Smooth muscle cell (in vitro differentiated cells): Measurements from ENCODE around the gene TMEM63A. TPM values are rescaled to one million over a fixed set of nuclear protein-coding genes. Genes with fewer than 3 reads are reported as not detected.
"Not testable (repeated sequence)": the region's sequence is repeated elsewhere in the genome, so short reads cannot be mapped to it uniquely, and the experiment has no call there.

Experiments used
- DNase-seq: peaks from one replicate; lab custom pipeline; 2025; ENCODE audit not compliant: unreplicated experiment; lab: John Stamatoyannopoulos, UW
- H2AFZ ChIP-seq: fragments of 200-600 bp; sonication (generic); 2 replicates; pipeline ENCODE4 v1.6.0; 2016; ENCODE audit warnings: antibody characterized with exemption, low read depth, mild to moderate bottlenecking
- H3F3A ChIP-seq: fragments of 200-600 bp; sonication (generic); 2 replicates; pipeline ENCODE4 v1.6.0; 2017; ENCODE audit warnings: antibody characterized with exemption, low read depth
- H3K27ac ChIP-seq: fragments of 200-600 bp; sonication (generic); 2 replicates; pipeline ENCODE4 v1.5.1; 2016; ENCODE audit warnings: low read depth, mild to moderate bottlenecking
- H3K27me3 ChIP-seq: fragments of 200-600 bp; sonication (generic); 2 replicates; pipeline ENCODE4 v1.6.1; 2016; ENCODE audit warnings: low read depth, mild to moderate bottlenecking
- H3K36me3 ChIP-seq: fragments of 200-600 bp; sonication (generic); 2 replicates; pipeline ENCODE4 v1.5.1; 2016; ENCODE audit warnings: low read depth
- H3K4me1 ChIP-seq: fragments of 200-600 bp; sonication (generic); 2 replicates; pipeline ENCODE4 v1.5.1; 2016; ENCODE audit warnings: low read depth
- H3K4me2 ChIP-seq: fragments of 200-600 bp; sonication (generic); 2 replicates; pipeline ENCODE4 v1.6.0; 2016; ENCODE audit warnings: mild to moderate bottlenecking
- H3K4me3 ChIP-seq: fragments of 200-600 bp; sonication (generic); 2 replicates; pipeline ENCODE4 v1.5.1; 2016; ENCODE audit warnings: mild to moderate bottlenecking
- H3K79me2 ChIP-seq: fragments of 200-600 bp; sonication (generic); 2 replicates; pipeline ENCODE4 v1.6.0; 2016; ENCODE audit warnings: low read depth, mild to moderate bottlenecking
- H3K9ac ChIP-seq: fragments of 200-600 bp; sonication (generic); 2 replicates; pipeline ENCODE4 v1.6.0; 2016; ENCODE audit warnings: low read depth
- H3K9me3 ChIP-seq: fragments of 200-600 bp; sonication (generic); replicated peaks from 2 replicates; pipeline ENCODE4 v1.5.1; 2016; ENCODE audit warnings: low read depth
- H4K20me1 ChIP-seq: fragments of 200-600 bp; sonication (generic); 2 replicates; pipeline ENCODE4 v1.6.0; 2016; ENCODE audit warnings: low read depth
- CTCF ChIP-seq: fragments of 200-600 bp; sonication (generic); IDR thresholded peaks from 2 replicates; pipeline ENCODE4 v1.5.1; 2017; ENCODE audit warnings: borderline replicate concordance, mild to moderate bottlenecking, antibody characterized with exemption; ENCODE audit not compliant: insufficient read depth, poor library complexity, severe bottlenecking
- WGBS: methylation state at CpG from one replicate; pipeline ENCODE4 v1.1.7; 2016; ENCODE audit warnings: low lambda C conversion rate; 5-methylcytosine and 5-hydroxymethylcytosine counted together
- polyA plus RNA-seq: library from polyadenylated mRNA; unstranded; fragments of >200 nt; fragmentation: Nextera tagmentation; extraction: Ambion mirVana; gene quantifications from 2 replicates; pipeline ENCODE4 v1.2.1, GENCODE V29; 2016
- total RNA-seq: library from RNA; depleted of rRNA; stranded (reverse); fragments of >200 nt; gene quantifications from 2 replicates; pipeline ENCODE4 v1.2.3, GENCODE V29; 2014

Gene TMEM63A
- total and polyA plus RNA-seq, 2 experiments from 2014 or later: 10.9 to 12.0 TPM

- Histone ChIP-seq H3F3A (peaks cover 28% of the 10 kb centered on the region), H3K79me2 (peaks cover 11% of the 10 kb centered on the region), H2AFZ (no peak overlapping the region), H3K36me3 (no peaks in the 10 kb centered on the region), H3K4me3 (peak overlapping the region; percentile 87), H3K27ac (no peak overlapping the region), H3K9ac (no peak overlapping the region), H3K27me3 (no peaks in the 10 kb centered on the region), H3K9me3 (no peaks in the 10 kb centered on the region), H3K4me2 (peak overlapping the region; percentile 98), H4K20me1 (peaks cover 21% of the 10 kb centered on the region), H3K4me1 (peaks cover 22% of the 10 kb centered on the region)
- peak; percentile 36 for TF ChIP-seq CTCF
- DNase-seq: no peak
- 70% methylated on average over 10 of the region's 10 CpGs for WGBS
These were observed 70.3 kb downstream of the TMEM63A start for GRCh38 chr1:225811622-225812487.

GRCh38 chr1:225810579-225811538 is 71.3 kb downstream of the TMEM63A start:
- DNase-seq, H3K36me3 ChIP-seq, H3K27me3 ChIP-seq, H3K79me2 ChIP-seq, H3K9me3 ChIP-seq: not testable (repeated sequence)
- Histone ChIP-seq H3F3A (peaks cover 20% of the 10 kb centered on the region), H3K9ac (peak overlapping the region; percentile 75), H3K4me3 (peak overlapping the region; percentile 87), H2AFZ (peak overlapping the region; percentile 71), H3K4me1 (peaks cover 16% of the 10 kb centered on the region), H3K27ac (peak overlapping the region; percentile 77), H4K20me1 (peaks cover 21% of the 10 kb centered on the region), H3K4me2 (peak overlapping the region; percentile 98)
- 13% methylated on average over 29 of the region's 29 CpGs for WGBS

- Histone ChIP-seq H3K79me2 (peaks cover 5% of the 10 kb centered on the region), H4K20me1 (peaks cover 21% of the 10 kb centered on the region), H3K27me3 (no peaks in the 10 kb centered on the region), H3K4me1 (peaks cover 16% of the 10 kb centered on the region), H3K27ac (peak within 1 kb of the TSS; percentile 77), H3K9ac (peak within 1 kb of the TSS; percentile 75), H3K4me3 (peak within 1 kb of the TSS; percentile 87), H3F3A (peaks cover 19% of the 10 kb centered on the region), H3K4me2 (peak within 1 kb of the TSS; percentile 98), H3K9me3 (no peaks in the 10 kb centered on the region), H2AFZ (peak within 1 kb of the TSS; percentile 71), H3K36me3 (no peaks in the 10 kb centered on the region)
- TF ChIP-seq CTCF: peak; percentile 16
- DNase-seq: peak; percentile 78
- under 1% methylated on average over 57 of the region's 80 CpGs for WGBS
These were observed 72.2 kb downstream of the TMEM63A start, which contains the start of gene EPHX1 for GRCh38 chr1:225809842-225810578. TSS of gene EPHX1 (plus strand) at chr1:225810124. CDS start at chr1:225828730, 18,606 bp downstream.
